HL-60 (cell line): ENCODE measurements around the gene SLC38A6.

Source experiments
- CTCF ChIP-seq: IDR thresholded peaks from one replicate; pipeline ENCODE4 v1.5.1; 2011; ENCODE audit warnings: low read length, control low read depth, inconsistent platforms; ENCODE audit not compliant: insufficient read depth
- GABPA ChIP-seq: IDR thresholded peaks from 2 replicates; pipeline ENCODE4 v1.6.1; 2012; ENCODE audit warnings: low read depth
- POLR2AphosphoS5 ChIP-seq: IDR thresholded peaks from 2 replicates; pipeline ENCODE4 v1.6.1; 2012; ENCODE audit warnings: low read depth
- SPI1 ChIP-seq: IDR thresholded peaks from 2 replicates; pipeline ENCODE4 v1.6.1; 2012; ENCODE audit warnings: low read depth, mild to moderate bottlenecking, borderline replicate concordance

- TF ChIP-seq CTCF (no peak), GABPA (no peak), POLR2AphosphoS5 (no peak), SPI1 (no peak)
Observed at GRCh38 chr14:60989599-60989998, 8.6 kb downstream of the SLC38A6 start.
